ENCODE data around the gene NCOA4.
"Not testable (repeated sequence)": the region's sequence is repeated elsewhere in the genome, so short reads cannot be mapped to it uniquely, and the experiment has no call there.

The NCOA4 gene

DNA sequence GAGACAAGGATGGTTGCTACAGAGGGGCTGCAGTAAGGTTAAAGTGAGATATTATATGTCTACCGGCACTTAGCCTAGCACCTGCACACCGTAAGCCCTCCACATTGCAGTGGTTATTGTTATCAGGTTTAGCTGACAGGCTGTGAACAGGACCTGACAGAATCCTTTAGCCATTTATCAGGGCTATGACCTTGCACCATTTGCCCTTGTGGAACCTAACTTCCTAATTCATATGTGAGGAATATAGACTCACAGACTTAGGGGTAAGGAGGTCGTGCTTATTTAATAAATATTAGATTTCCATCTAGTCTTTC is 10.1 kb downstream of the NCOA4 start:
- DNase-seq (ENCODE audit: low read depth in 3 of 3, low spot score in 1 of 3): no peak

- DNase-seq (ENCODE audit: low read depth in 3 of 3, low spot score in 1 of 3): no peak
Observed at GRCh38 chr10:46019569-46020343, 10.7 kb downstream of the NCOA4 start.

DNA sequence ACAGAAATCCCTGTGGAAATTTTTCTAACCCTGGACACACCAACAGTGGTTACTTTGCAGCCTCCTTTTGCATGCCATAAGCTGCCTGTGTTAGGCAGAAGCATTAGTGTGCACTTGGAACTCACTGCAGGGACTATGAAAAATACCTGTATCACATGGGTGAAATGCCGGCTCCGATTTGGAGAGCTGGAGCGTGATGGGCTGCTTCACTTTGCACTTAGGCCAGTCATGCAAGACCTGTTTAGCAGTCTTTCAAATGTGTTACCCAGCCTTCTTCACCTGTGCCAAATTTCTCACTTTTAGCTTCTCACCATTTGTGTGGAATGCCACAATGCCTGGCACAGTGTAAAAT is 11.3 kb downstream of the NCOA4 start:
- no peak for DNase-seq (ENCODE audit: low read depth in 3 of 3, low spot score in 1 of 3)

DNA sequence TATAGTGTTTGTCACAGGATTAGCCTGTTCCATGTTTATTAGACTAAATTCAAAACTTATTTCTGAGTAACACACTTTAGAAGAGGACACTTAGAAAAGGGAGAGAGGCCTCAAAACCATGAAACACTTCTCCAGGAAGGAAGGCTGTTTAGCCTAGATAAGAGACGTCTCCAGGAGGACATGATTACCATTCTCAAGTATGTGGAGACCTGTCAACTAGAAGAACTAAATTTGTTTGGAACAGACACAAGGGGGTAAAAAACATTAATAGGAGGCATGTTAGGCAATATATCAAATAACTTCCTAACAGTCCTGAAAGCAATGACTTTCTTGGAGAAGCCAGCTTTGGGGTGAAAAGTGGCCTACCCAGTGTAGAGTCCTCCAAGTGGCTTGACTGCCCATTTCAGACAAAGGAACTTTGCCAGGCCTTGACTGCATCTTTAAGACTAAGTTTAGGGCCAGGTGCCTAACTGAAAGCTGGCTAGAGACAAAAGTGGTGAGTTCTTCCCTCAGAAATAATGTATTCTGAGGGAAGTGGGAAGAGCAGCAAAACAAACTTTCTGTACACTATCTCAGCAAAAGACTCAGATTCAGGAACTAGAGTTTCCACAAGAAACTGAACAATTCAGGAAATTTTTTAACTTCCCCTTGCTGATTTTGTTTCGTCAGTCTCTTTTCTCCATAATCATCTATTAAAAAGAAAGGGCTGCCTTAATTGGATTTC is 11.8 kb downstream of the NCOA4 start:
- no peak for DNase-seq (ENCODE audit: low read depth in 3 of 3, low spot score in 1 of 3)

- no peak for DNase-seq (ENCODE audit: low read depth in 3 of 3, low spot score in 1 of 3)
Observed at GRCh38 chr10:46017733-46018132, 12.7 kb downstream of the NCOA4 start.

DNA sequence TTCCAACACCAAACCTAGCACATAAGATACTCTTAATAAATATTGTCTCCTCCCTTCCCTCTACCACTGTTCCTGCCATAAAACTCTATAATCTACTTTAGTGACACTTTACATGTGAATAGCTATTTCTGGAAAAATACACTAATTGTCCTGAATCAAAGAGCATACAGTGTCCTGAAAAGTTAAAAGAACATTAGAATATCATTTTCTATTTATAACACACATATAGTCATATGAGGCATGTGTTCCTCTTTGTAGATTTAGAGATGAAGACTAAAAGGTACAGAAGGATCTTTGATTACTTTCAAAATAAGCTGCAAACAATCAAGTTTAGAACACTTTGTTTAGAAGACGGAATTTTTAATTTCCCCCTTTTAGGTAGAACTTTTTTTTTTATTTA is 13.6 kb downstream of the NCOA4 start:
- DNase-seq (ENCODE audit: low read depth in 3 of 3, low spot score in 1 of 3): no peak

GRCh38 chr10:46016190-46016589 is 14.2 kb downstream of the NCOA4 start:
- DNase-seq (ENCODE audit: low read depth in 3 of 3, low spot score in 1 of 3): no peak

DNA sequence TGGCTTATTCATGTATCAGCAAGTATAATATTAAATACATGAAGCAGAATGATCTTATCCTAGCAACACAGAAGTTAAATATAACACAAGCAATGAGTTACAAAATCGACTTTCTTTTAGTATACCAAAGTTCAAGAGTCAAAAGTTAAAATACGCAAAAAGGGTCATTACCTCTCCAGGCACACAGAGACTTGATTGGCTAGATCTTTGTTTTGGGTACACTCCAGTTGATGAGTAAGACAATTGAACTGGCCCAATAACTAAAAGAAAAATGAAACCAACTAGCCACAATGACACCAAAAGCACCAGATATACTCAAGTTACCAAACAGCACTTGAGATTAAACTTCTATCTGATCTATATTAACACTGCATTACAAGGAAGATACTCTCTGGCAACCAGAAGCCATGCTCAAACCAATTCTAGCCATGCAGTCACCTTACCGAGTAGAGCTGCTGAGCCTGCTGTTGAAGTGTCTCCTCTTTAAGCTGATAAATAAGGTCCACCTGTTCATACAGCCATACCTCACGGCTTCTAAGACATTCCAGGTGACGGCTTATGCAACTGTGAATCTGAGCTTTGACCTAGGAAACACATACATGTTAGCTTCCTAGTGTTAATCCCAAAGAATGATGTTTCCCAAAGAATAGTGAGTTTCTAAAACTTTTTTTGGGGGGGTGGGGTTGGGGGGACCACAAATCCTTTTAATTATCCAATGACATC is 15.6 kb downstream of the NCOA4 start:
- no peak for DNase-seq (ENCODE audit: low read depth in 3 of 3, low spot score in 1 of 3)

DNA sequence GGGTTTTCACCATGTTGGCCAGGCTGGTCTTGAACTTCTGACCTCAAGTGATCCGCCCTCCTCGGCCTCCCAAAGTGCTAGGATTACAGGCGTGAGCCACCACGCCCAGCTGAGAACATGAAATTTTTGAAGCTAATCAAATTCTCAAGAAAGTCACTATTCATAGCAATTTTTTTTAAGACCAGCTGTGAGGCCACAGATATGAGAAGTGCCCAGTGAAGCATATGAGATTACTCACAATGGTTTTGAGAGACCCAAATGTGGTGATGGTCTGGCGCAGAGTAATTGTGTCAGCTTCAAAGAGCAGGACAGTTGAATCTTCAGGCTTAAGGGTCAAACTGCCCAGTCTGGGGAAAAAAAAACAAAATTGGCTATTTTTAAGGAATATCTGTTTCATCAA is 16.2 kb downstream of the NCOA4 start:
- DNase-seq (ENCODE audit: low read depth in 3 of 3, low spot score in 1 of 3): no peak

- DNase-seq (ENCODE audit: low read depth in 3 of 3, low spot score in 1 of 3): no peak
Observed at GRCh38 chr10:46012746-46013145, 17.7 kb downstream of the NCOA4 start.

DNA sequence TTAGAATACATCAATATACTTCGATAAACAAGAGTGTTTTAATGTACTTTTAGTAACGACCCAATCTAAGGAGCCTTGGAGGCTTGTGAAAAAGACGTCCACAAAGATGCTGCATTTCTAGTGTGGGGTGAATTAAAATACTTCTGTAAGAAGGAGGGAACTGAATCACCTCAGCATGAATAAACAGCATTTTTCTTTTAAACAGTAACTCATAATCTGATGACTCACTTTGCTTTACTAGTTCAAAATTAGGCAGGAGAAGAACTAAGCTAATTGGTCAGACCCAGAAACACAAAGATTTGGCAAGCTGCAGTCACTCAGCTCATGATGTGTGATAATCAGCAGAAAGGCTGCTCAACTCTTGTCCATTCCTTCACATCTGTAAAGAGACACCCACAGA is 24.2 kb downstream of the NCOA4 start:
- DNase-seq (ENCODE audit: low read depth in 3 of 3, low spot score in 1 of 3): no peak

GRCh38 chr10:46005383-46005782 is 25.0 kb downstream of the NCOA4 start:
- DNase-seq (ENCODE audit: low read depth in 3 of 3, low spot score in 1 of 3): no peak

GRCh38 chr10:46004963-46005362 is 25.5 kb downstream of the NCOA4 start:
- no peak for DNase-seq (ENCODE audit: low read depth in 3 of 3, low spot score in 1 of 3)

GRCh38 chr10:46002916-46003693 is 27.3 kb downstream of the NCOA4 start:
- DNase-seq (ENCODE audit: low read depth in 3 of 3, low spot score in 1 of 3): no peak

DNA sequence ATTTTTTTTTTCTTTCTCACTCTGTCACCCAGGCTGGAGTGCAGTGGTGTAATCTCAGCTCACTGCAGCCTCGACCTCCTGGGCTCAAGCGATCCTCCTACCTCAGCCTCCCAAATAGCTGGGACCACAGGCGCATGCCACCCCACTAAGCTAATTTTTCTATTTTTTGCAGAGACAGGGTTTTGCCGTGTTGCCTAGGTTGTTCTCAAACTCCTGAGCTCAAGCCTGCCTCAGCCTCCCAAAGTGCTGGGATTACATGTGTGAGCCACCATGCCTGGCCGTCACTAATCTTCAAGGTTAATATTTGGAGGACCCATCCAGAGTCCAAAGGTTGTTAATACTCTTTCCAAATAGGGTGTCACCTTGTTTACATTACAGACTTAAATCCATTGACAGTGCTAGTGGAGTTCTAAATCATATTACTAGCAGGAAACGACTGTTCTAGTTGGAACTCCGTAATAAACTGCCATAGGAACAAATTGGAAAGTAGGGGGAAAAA is 28.2 kb downstream of the NCOA4 start:
- DNase-seq (ENCODE audit: low read depth in 3 of 3, low spot score in 1 of 3): not testable (repeated sequence)

- DNase-seq (ENCODE audit: low read depth in 3 of 3, low spot score in 1 of 3): no peak
Observed at GRCh38 chr10:46001187-46001756, 29.2 kb downstream of the NCOA4 start.

- DNase-seq (ENCODE audit: low read depth in 3 of 3, low spot score in 1 of 3): no peak
Observed at GRCh38 chr10:46000538-46000937, 29.9 kb downstream of the NCOA4 start.

- not testable (repeated sequence) for DNase-seq (ENCODE audit: low read depth in 3 of 3, low spot score in 1 of 3)
Observed at GRCh38 chr10:45999955-46000354, 30.5 kb downstream of the NCOA4 start.

DNA sequence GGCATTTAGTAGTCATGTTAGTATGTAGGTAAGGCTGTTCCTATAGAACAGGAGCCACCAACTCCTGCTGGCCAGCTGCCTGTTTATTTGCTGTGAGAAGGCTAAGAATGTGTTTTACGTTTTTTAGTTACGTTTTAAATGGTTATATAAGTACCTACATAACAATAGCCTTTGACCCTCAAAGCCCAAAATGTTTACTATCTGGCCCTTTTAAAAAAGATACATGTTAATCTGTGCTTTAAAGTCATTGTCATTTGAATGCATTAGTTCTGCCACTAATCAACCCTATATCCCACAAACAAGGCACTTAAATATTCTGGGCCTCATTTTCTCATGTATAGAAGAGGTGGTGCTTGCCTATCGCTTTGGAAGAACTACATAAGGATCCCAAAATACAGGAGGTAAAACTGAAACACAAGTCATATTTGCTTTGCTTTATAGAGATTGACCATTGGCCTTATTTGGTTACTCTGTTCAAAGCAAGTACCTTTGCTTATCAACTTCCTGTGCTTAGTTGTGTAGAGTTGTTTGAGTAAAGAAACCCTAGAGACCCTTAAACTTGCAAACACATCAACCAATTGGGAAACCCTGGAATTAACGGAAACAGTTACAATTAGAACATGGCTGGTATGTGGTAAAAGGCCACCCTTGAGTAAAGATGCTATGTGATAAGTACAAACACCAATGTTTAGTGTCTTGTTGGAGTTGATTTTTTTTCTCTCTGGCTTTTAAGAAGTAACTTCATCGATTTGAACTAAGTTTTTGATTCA is 32.2 kb downstream of the NCOA4 start:
- no peak for DNase-seq (ENCODE audit: low read depth in 3 of 3, low spot score in 1 of 3)

DNA sequence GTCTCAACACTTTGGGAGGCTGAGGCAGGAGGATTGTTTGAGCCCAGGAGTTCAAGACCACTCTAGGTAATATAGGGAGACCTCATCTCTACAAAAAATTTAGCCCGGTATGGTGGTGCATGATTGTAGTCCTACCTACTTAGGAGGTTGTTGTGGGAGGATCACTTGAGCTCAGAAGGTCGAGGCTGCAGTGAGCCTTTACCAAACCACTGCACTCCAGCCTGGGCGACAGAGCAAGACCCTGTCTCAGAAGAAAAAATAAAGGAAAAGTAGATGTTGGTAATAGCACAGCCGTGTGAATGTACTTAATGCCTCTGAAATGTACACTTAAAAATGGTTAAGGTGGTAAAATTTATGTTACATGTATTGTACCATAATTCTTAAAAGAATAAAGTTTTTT is 32.9 kb downstream of the NCOA4 start:
- DNase-seq (ENCODE audit: low read depth in 3 of 3, low spot score in 1 of 3): no peak
